Stomach (tissue), 9 donors: ENCODE measurements around the gene PYCARD. TPM values are rescaled to one million over a fixed set of nuclear protein-coding genes. Genes with fewer than 3 reads are reported as not detected.

Source experiments
- DNase-seq, 2 donors: peaks; one replicate each; pipeline versions ENCODE4 v3.0.0 to v3.0.0-alpha.2; 2013 to 2019
- H3K27ac ChIP-seq, 5 donors: fragments of 200-600 bp in 4 of 5; sonication (generic) in 4 of 5; one replicate each; pipeline ENCODE4 v1.5.1; 2013 to 2019; ENCODE audit warnings: mild to moderate bottlenecking in 1 of 5, moderate library complexity in 1 of 5
- H3K27me3 ChIP-seq, 3 donors: fragments of 200-600 bp; sonication (generic); one replicate each; pipeline ENCODE4 v1.5.1; 2017 to 2019; ENCODE audit warnings: mixed run types in 1 of 3
- H3K36me3 ChIP-seq, 4 donors: fragments of 200-600 bp; sonication (generic); 1 replicate in 3 of 4; 2 replicates in 1 of 4; pipeline ENCODE4 v1.5.1; 2016 to 2019
- H3K4me1 ChIP-seq, 4 donors: fragments of 200-600 bp; sonication (generic); one replicate each; pipeline ENCODE4 v1.5.1; 2016 to 2019
- H3K4me3 ChIP-seq, 4 donors: fragments of 200-600 bp; sonication (generic) in 3 of 4; one replicate each; pipeline ENCODE4 v1.5.1; 2016 to 2019; ENCODE audit warnings: mild to moderate bottlenecking in 1 of 4
- H3K9me3 ChIP-seq, 4 donors: fragments of 200-600 bp; sonication (generic); one replicate each; pipeline ENCODE4 v1.5.1; 2016 to 2019
- EP300 ChIP-seq: sonication (generic); formaldehyde crosslinking; IDR thresholded peaks from one replicate; pipeline ENCODE4 v1.6.1; 2017; ENCODE audit warnings: antibody characterized with exemption
- POLR2A ChIP-seq, 4 donors: fragments of 450-650 bp; IDR thresholded peaks; one replicate each; pipeline ENCODE4 v1.6.1; 2016; ENCODE audit warnings: antibody characterized with exemption in 4 of 4, control low read depth in 2 of 4, mild to moderate bottlenecking in 1 of 4, moderate library complexity in 1 of 4
- POLR2AphosphoS5 ChIP-seq, 3 donors: sonication (generic); formaldehyde crosslinking; IDR thresholded peaks; one replicate each; pipeline ENCODE4 v1.6.1; 2016; ENCODE audit warnings: antibody characterized with exemption in 3 of 3
- WGBS, 5 donors: extraction: QIAGEN DNeasy Blood & Tissue Kit in 3 of 5; methylation state at CpG; one replicate each; pipeline versions ENCODE4 v1.1.5 to v1.1.7; 2013 to 2018; 5-methylcytosine and 5-hydroxymethylcytosine counted together
- intact Hi-C: fragments of 100-400 bp; cut with DNase I; formaldehyde crosslinking; loops from one replicate; pipeline ENCODE4 v1.15.1; 2023; ENCODE audit warnings: low total_unique reads
- polyA plus RNA-seq, 3 donors: library from polyadenylated mRNA; stranded (reverse); fragments of 200-250 nt; gene quantifications; one replicate each; pipeline ENCODE4 v1.2.3, GENCODE V29; 2013
- total RNA-seq, 5 donors: library from RNA; depleted of rRNA; stranded (reverse); fragments of >200 nt; gene quantifications; one replicate each; pipeline versions ENCODE4 v1.1.0 to v1.2.3, GENCODE V29; 2014 to 2016
- TF ChIP-seq, protein P1 (sequence below), 7 experiments: fragments of 450-650 bp in 4 of 7; fragments of 200-600 bp in 3 of 7; sonication (generic) in 3 of 7; IDR thresholded peaks; one replicate each; pipeline ENCODE4 v1.5.1; 2016 to 2019; ENCODE audit warnings: antibody characterized with exemption in 7 of 7, control low read depth in 2 of 7, mild to moderate bottlenecking in 1 of 7
- donor health status: healthy with polysubstance abuse.
- donor health status: Bipolar disorder and iron deficiency.
- donor health status: healthy.

Gene PYCARD
- total and polyA plus RNA-seq, 8 donors: 10.5 to 484 (median 42.8) TPM

DNA sequence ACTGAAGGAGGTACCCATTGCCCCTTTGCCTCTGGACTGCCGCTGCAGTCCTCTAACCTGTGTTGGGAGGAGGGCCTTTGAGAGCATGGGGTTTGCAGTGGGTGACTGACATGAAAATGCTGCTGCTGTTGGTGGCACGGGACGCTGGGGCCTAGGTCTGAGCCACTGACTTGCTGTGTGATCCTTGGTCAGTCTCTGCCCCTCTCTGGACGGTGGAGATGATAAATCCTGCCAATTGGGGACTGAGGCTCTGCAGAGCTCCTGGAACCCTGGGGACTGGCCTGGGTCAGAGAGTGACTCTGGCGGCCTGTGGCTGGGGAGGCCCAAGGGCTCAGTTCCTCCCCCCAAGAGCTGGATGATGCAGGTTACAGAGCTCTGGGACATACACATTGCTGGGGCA, 20.5 kb upstream of the PYCARD start:
- Histone ChIP-seq H3K4me1 (no peaks in the 10 kb centered on the region), H3K9me3 (no peaks in the 10 kb centered on the region), H3K36me3 (no peaks in the 10 kb centered on the region), H3K4me3 (no peak overlapping the region), H3K27me3 (peaks cover 0 to 41% (median 5%) of the 10 kb centered on the region in 3 donors), H3K27ac (no peak overlapping the region)
- 91 to 98% (median 96%) methylated on average over 4 to 5 of the region's 5 CpGs for WGBS, 5 donors
- TF ChIP-seq EP300: no peak
- TF ChIP-seq, protein P1, sequence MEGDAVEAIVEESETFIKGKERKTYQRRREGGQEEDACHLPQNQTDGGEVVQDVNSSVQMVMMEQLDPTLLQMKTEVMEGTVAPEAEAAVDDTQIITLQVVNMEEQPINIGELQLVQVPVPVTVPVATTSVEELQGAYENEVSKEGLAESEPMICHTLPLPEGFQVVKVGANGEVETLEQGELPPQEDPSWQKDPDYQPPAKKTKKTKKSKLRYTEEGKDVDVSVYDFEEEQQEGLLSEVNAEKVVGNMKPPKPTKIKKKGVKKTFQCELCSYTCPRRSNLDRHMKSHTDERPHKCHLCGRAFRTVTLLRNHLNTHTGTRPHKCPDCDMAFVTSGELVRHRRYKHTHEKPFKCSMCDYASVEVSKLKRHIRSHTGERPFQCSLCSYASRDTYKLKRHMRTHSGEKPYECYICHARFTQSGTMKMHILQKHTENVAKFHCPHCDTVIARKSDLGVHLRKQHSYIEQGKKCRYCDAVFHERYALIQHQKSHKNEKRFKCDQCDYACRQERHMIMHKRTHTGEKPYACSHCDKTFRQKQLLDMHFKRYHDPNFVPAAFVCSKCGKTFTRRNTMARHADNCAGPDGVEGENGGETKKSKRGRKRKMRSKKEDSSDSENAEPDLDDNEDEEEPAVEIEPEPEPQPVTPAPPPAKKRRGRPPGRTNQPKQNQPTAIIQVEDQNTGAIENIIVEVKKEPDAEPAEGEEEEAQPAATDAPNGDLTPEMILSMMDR (IDR thresholded peaks at IDR 0.05): no peak
- no peak for DNase-seq
- intact Hi-C loops: no loop called here

DNA sequence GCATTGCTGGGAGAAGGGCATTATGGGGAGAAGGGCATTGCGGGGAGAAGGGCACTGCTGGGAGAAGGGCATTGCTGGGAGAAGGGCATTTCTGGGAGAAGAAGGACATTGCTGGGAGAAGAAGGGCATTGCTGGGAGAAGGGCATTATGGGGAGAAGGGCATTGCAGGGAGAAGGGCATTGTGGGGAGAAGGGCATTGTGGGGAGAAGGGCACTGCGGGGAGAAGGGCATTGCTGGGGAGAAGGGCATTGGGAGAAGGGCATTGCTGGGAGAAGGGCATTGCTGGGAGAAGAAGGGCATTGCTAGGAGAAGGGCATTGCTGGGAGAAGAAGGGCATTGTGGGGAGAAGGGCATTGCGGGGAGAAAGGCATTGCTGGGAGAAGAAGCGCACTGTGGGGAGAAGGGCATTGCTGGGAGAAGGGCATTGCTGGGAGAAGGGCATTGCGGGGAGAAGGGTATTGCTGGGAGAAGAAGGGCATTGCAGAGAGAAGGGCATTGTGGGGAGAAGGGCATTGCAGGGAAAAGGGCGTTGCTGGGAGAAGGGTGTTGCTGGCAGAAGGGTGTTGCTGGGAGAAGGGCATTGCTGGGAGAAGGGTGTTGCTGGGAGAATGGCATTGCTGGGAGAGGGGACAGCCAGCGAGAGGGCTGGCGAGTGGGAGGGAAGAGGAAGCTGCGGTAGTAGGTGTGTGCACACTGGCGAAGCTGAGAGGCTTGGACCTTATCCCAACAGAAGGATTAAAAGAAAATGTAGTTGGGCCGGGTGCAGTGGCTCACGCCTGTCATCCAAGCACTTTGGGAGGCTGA, 19.0 kb upstream of the PYCARD start:
- 50 to 62% (median 55%) methylated on average over 12 of the region's 12 CpGs for WGBS, 5 donors
- peaks cover 5 to 7% (median 6%) of the 10 kb centered on the region in 4 donors for H3K4me1 ChIP-seq
- no peak for TF ChIP-seq EP300
- TF ChIP-seq POLR2AphosphoS5 (IDR thresholded peaks at IDR 0.05): no peak
- TF ChIP-seq, protein P1 (IDR thresholded peaks at IDR 0.05): no peak
- TF ChIP-seq POLR2A (IDR thresholded peaks at IDR 0.05): no peak
- peaks cover 0 to 56% (median 18%) of the 10 kb centered on the region in 3 donors for H3K27me3 ChIP-seq
- no peak overlapping the region for H3K4me3 ChIP-seq
- H3K9me3 ChIP-seq: no peaks in the 10 kb centered on the region
- intact Hi-C loops: no loop called here
- DNase-seq: peak in 1 of 2 donors; percentile 37
- no peaks in the 10 kb centered on the region for H3K36me3 ChIP-seq
- H3K27ac ChIP-seq: no peak overlapping the region

DNA sequence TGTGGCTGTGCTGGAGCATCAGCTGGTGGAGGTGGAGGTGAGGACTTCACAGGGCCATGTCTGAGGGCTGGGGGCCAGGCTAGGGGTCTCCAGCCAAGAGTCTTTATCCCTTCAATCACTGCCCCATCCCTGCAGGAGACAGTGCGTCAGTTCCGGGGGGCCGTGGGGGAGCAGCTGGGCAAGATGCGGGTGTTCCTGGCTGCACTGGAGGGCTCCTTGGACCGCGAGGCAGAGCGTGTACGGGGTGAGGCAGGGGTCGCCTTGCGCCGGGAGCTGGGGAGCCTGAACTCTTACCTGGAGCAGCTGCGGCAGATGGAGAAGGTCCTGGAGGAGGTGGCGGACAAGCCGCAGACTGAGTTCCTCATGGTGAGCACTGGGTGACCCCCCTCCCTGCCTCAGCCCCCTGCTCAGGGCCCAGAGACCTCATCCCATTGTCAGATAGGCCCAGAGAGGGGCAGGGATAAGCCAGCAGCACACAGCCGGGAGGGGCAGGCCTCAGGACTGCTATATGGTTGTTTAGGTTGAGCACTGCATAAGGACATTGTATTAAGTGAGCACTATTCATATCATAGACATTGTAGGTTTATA, 16.7 kb upstream of the PYCARD start:
- 83 to 91% (median 87%) methylated on average over 14 to 15 of the region's 15 CpGs for WGBS, 5 donors
- peaks cover 4 to 79% (median 41%) of the 10 kb centered on the region in 3 donors for H3K27me3 ChIP-seq

DNA sequence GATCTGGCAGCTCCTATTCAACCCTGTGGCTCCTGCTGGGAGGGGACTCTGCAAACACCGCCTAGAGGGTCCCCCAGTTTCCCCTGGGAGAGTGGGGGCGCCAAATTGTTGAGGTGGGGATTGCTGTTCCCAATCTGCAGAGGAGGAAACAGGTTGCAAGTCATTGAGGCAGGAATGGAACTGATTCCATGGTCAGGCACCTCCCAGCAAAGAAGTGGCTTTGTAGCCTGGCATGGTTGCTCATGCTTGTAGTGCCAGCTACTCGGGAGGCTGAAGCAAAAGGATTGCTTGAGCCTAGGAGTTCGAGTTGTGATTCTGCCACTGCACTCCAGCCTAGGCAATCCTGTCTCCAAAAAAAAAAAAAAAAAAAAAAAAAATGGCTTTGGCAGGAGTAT, 14.6 kb upstream of the PYCARD start:
- H3K4me3 ChIP-seq: peak overlapping the region in 2 of 4 donors; percentile 50 to 61
- no peak for TF ChIP-seq EP300
- TF ChIP-seq, protein P1 (IDR thresholded peaks at IDR 0.05): no peak
- no peak for TF ChIP-seq POLR2A (IDR thresholded peaks at IDR 0.05)
- no peak for TF ChIP-seq POLR2AphosphoS5 (IDR thresholded peaks at IDR 0.05)
- H3K9me3 ChIP-seq: no peaks in the 10 kb centered on the region
- WGBS, 5 donors: 11 to 34% (median 17%) methylated on average over 4 of the region's 4 CpGs
- no peak overlapping the region for H3K27ac ChIP-seq
- intact Hi-C loops: no loop called here
- no peak for DNase-seq
- no peaks in the 10 kb centered on the region for H3K36me3 ChIP-seq
- H3K27me3 ChIP-seq: peaks cover 4 to 94% (median 47%) of the 10 kb centered on the region in 3 donors
- H3K4me1 ChIP-seq: peaks cover 25 to 30% (median 28%) of the 10 kb centered on the region in 4 donors

More for the DNA sequence above, 16.7 kb upstream of the PYCARD start:
- TF ChIP-seq, protein P1 (IDR thresholded peaks at IDR 0.05): no peak
- no peak for TF ChIP-seq EP300
- TF ChIP-seq POLR2A (IDR thresholded peaks at IDR 0.05): no peak
- TF ChIP-seq POLR2AphosphoS5 (IDR thresholded peaks at IDR 0.05): no peak
- H3K36me3 ChIP-seq: no peaks in the 10 kb centered on the region
- intact Hi-C loops: no loop called here
- no peak overlapping the region for H3K4me3 ChIP-seq
- H3K27ac ChIP-seq: no peak overlapping the region
- H3K4me1 ChIP-seq: peaks cover 25 to 30% (median 28%) of the 10 kb centered on the region in 4 donors
- DNase-seq: no peak
- no peaks in the 10 kb centered on the region for H3K9me3 ChIP-seq
